Panc1 (cell line): ENCODE results near the gene OVCH2. TPM values are rescaled to one million over a fixed set of nuclear protein-coding genes. Genes with fewer than 3 reads are reported as not detected.

Experiments used
- ATAC-seq: fragments of 200-7000 bp; cut with Tn5 transposase; 2 replicates; pipeline ENCODE4 v1.9.1; 2020; ENCODE audit warnings: mild to moderate bottlenecking, moderate library complexity
- BruUV-seq: library from RNA; stranded (reverse); fragments of 400-500 nt; replicated peaks from 2 replicates; lab custom pipeline; 2021; lab: Mats Ljungman, UMichigan
- CTCF ChIA-PET: fragments of 300-600 bp; sonication (Branson Sonifier 250); formaldehyde crosslinking; loops from one replicate; lab custom pipeline; 2022; ENCODE audit warnings: antibody characterized with exemption; lab: Charles Lee
- POLR2A ChIA-PET: fragments of 300-600 bp; sonication (Branson Sonifier 250); formaldehyde crosslinking; loops from one replicate; lab custom pipeline; 2022; ENCODE audit warnings: antibody characterized with exemption; lab: Charles Lee
- DNase-seq: peaks from one replicate; pipeline ENCODE4 v3.0.0-alpha.2; 2010; ENCODE audit warnings: low read depth, low spot score
- H3K27ac ChIP-seq: 2 replicates; pipeline ENCODE4 v1.5.1; 2011; ENCODE audit warnings: mild to moderate bottlenecking, low read length, inconsistent platforms
- H3K27me3 ChIP-seq: fragments of 200-500 bp; sonication (Bioruptor generic); 2 replicates; pipeline ENCODE4 v1.6.0; 2014; ENCODE audit warnings: low read length, inconsistent platforms; ENCODE audit not compliant: control insufficient read depth, insufficient read depth
- H3K36me3 ChIP-seq: fragments of 200-500 bp; sonication (Bioruptor generic); 2 replicates; pipeline ENCODE4 v1.5.1; 2014; ENCODE audit warnings: inconsistent platforms, mild to moderate bottlenecking, low read length, moderate library complexity; ENCODE audit not compliant: control insufficient read depth, insufficient read depth
- H3K4me1 ChIP-seq: 2 replicates; pipeline ENCODE4 v1.5.1; 2011; ENCODE audit warnings: inconsistent platforms, mild to moderate bottlenecking, low read length, moderate library complexity; ENCODE audit not compliant: control insufficient read depth, insufficient read depth
- H3K4me3 ChIP-seq, 2 experiments: 2 replicates each; pipeline ENCODE4 v1.5.1; 2011 to 2012; ENCODE audit warnings: low read depth in 2 of 2, low read length in 2 of 2, mild to moderate bottlenecking in 2 of 2, inconsistent platforms in 1 of 2, moderate library complexity in 1 of 2
- H3K9me3 ChIP-seq: fragments of 200-500 bp; sonication (Bioruptor generic); 2 replicates; pipeline ENCODE4 v1.5.1; 2014; ENCODE audit warnings: low read depth, mild to moderate bottlenecking, inconsistent platforms, low read length, moderate library complexity; ENCODE audit not compliant: control insufficient read depth, insufficient read depth
- CTCF ChIP-seq: fragments of 450-650 bp; IDR thresholded peaks from 2 replicates; pipeline ENCODE4 v1.5.1; 2017; ENCODE audit warnings: mild to moderate bottlenecking
- POLR2AphosphoS5 ChIP-seq: IDR thresholded peaks from 2 replicates; pipeline ENCODE4 v1.6.1; 2012; ENCODE audit warnings: mild to moderate bottlenecking, low read depth, low read length, moderate library complexity
- SIN3A ChIP-seq: IDR thresholded peaks from 2 replicates; pipeline ENCODE4 v1.6.1; 2012; ENCODE audit warnings: low read depth, mild to moderate bottlenecking, low read length, moderate library complexity, borderline replicate concordance; ENCODE audit not compliant: insufficient read depth
- TCF7L2 ChIP-seq: IDR thresholded peaks from 2 replicates; pipeline ENCODE4 v1.6.1; 2011; ENCODE audit warnings: mild to moderate bottlenecking, low read depth, low read length, inconsistent platforms
- in situ Hi-C: cut with HindIII; loops from 2 replicates; pipeline ENCODE4 v1.10.0; 2016; ENCODE audit warnings: low sequenced_read_pairs, low pct_unique_long_range_greater_than_20kb
- intact Hi-C: fragments of 100-400 bp; cut with micrococcal nuclease; formaldehyde crosslinking; loops from one replicate; pipeline ENCODE4 v1.10.0; 2022; ENCODE audit not compliant: unreplicated experiment
- total RNA-seq: library from RNA; stranded (reverse); gene quantifications from one replicate; pipeline ENCODE4 v1.2.1, GENCODE V29; 2021; ENCODE audit not compliant: unreplicated experiment
- TF ChIP-seq, protein P1 (sequence below), 2 experiments: IDR thresholded peaks; 2 replicates each; pipeline ENCODE4 v1.6.1; 2011 to 2012; ENCODE audit warnings: low read depth in 2 of 2, control low read depth in 1 of 2, low read length in 1 of 2, mild to moderate bottlenecking in 1 of 2, moderate library complexity in 1 of 2; ENCODE audit not compliant: insufficient read depth in 1 of 2

Gene OVCH2
- total RNA-seq, 1 experiment from 2014 or later, result not detected

- H3K4me3 ChIP-seq, result no peak overlapping the region
- H3K27me3 ChIP-seq, result no peaks in the 10 kb centered on the region
- no peaks in the 10 kb centered on the region for H3K4me1 ChIP-seq
- no peak overlapping the region for H3K27ac ChIP-seq
- TF ChIP-seq, protein P1, sequence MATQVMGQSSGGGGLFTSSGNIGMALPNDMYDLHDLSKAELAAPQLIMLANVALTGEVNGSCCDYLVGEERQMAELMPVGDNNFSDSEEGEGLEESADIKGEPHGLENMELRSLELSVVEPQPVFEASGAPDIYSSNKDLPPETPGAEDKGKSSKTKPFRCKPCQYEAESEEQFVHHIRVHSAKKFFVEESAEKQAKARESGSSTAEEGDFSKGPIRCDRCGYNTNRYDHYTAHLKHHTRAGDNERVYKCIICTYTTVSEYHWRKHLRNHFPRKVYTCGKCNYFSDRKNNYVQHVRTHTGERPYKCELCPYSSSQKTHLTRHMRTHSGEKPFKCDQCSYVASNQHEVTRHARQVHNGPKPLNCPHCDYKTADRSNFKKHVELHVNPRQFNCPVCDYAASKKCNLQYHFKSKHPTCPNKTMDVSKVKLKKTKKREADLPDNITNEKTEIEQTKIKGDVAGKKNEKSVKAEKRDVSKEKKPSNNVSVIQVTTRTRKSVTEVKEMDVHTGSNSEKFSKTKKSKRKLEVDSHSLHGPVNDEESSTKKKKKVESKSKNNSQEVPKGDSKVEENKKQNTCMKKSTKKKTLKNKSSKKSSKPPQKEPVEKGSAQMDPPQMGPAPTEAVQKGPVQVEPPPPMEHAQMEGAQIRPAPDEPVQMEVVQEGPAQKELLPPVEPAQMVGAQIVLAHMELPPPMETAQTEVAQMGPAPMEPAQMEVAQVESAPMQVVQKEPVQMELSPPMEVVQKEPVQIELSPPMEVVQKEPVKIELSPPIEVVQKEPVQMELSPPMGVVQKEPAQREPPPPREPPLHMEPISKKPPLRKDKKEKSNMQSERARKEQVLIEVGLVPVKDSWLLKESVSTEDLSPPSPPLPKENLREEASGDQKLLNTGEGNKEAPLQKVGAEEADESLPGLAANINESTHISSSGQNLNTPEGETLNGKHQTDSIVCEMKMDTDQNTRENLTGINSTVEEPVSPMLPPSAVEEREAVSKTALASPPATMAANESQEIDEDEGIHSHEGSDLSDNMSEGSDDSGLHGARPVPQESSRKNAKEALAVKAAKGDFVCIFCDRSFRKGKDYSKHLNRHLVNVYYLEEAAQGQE (IDR thresholded peaks at IDR 0.05; ENCODE audit: insufficient read depth in 1 of 2, low read depth in 2 of 2, low read length in 1 of 2), result no peak
- TF ChIP-seq TCF7L2 (no peak), CTCF (no peak), POLR2AphosphoS5 (no peak), SIN3A (no peak)
- intact Hi-C loops (no loop called here), in situ Hi-C loops (no loop called here)
- CTCF ChIA-PET, result no interaction called here
- DNase-seq (no peak), ATAC-seq (no peak)
- H3K36me3 ChIP-seq, result no peaks in the 10 kb centered on the region
- no TSS peak for BruUV-seq
- H3K9me3 ChIP-seq, result no peaks in the 10 kb centered on the region
- POLR2A ChIA-PET, result no interaction called here
These were observed 37.4 kb downstream of the OVCH2 start for GRCh38 chr11:7668911-7669310.

DNA sequence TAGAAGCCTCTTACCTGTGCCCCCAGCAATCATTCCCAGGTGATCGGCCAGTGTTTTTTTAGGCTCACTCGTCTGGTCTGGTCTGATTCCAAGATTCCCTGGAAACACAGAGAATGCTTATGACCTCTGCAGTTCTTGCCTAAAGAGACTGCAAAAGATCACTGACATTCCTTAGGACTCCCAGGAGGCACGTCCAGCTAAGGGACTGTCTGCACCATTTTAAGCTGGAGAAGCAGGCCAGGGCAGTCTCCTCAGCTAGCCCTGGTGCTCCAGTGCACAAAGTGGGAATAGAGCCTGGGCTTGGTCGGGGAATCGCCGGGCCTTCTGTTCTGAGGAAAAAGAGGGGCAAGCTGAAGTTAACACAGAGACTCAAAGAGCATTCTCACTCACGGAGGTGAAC is 37.8 kb downstream of the OVCH2 start:
- in situ Hi-C loops (no loop called here), intact Hi-C loops (no loop called here)
- H3K4me3 ChIP-seq, result no peak overlapping the region
- ChIA-PET CTCF (no interaction called here), POLR2A (no interaction called here)
- no peaks in the 10 kb centered on the region for H3K4me1 ChIP-seq
- H3K27ac ChIP-seq, result no peak overlapping the region
- no peaks in the 10 kb centered on the region for H3K27me3 ChIP-seq
- TF ChIP-seq SIN3A, result no peak
- TF ChIP-seq, protein P1 (IDR thresholded peaks at IDR 0.05; ENCODE audit: insufficient read depth in 1 of 2, low read depth in 2 of 2, low read length in 1 of 2), result no peak
- TF ChIP-seq POLR2AphosphoS5, result no peak
- TF ChIP-seq TCF7L2, result no peak
- TF ChIP-seq CTCF, result no peak
- BruUV-seq, result no TSS peak
- ATAC-seq (no peak), DNase-seq (no peak)
- H3K9me3 ChIP-seq, result no peaks in the 10 kb centered on the region
- H3K36me3 ChIP-seq, result no peaks in the 10 kb centered on the region
